ENCODE results near the gene VTCN1.

Gene VTCN1

GRCh38 chr1:117181630-117182041, 29.1 kb downstream of the VTCN1 start:
- H3K4me3 ChIP-seq (ENCODE audit: low read depth, low read length), result no peak overlapping the region
- no peak for TF ChIP-seq CTCF (IDR thresholded peaks at IDR 0.05; ENCODE audit: low read depth, low read length)
- no peak for DNase-seq (ENCODE audit: low read depth, low spot score)
- in situ Hi-C loops (cut with HindIII; ENCODE audit: low sequenced_read_pairs), result no loop called here

GRCh38 chr1:117180147-117180967, 30.4 kb downstream of the VTCN1 start:
- in situ Hi-C loops (cut with HindIII; ENCODE audit: low sequenced_read_pairs), result no loop called here
- no peak for TF ChIP-seq CTCF (IDR thresholded peaks at IDR 0.05; ENCODE audit: low read depth, low read length)
- no peak overlapping the region for H3K4me3 ChIP-seq (ENCODE audit: low read depth, low read length)
- no peak for DNase-seq (ENCODE audit: low read depth, low spot score)

GRCh38 chr1:117179471-117179870, 31.3 kb downstream of the VTCN1 start:
- in situ Hi-C loops (cut with HindIII; ENCODE audit: low sequenced_read_pairs), result no loop called here
- TF ChIP-seq CTCF (IDR thresholded peaks at IDR 0.05; ENCODE audit: low read depth, low read length), result no peak
- no peak for DNase-seq (ENCODE audit: low read depth, low spot score)
- no peak overlapping the region for H3K4me3 ChIP-seq (ENCODE audit: low read depth, low read length)

- DNase-seq (ENCODE audit: low read depth, low spot score), result no peak
- no peak overlapping the region for H3K4me3 ChIP-seq (ENCODE audit: low read depth, low read length)
- TF ChIP-seq CTCF (IDR thresholded peaks at IDR 0.05; ENCODE audit: low read depth, low read length), result no peak
- in situ Hi-C loops (cut with HindIII; ENCODE audit: low sequenced_read_pairs), result no loop called here
Observed at GRCh38 chr1:117178756-117179155, 32.0 kb downstream of the VTCN1 start.

GRCh38 chr1:117177376-117177775, 33.4 kb downstream of the VTCN1 start:
- TF ChIP-seq CTCF (IDR thresholded peaks at IDR 0.05; ENCODE audit: low read depth, low read length), result no peak
- no peak for DNase-seq (ENCODE audit: low read depth, low spot score)
- H3K4me3 ChIP-seq (ENCODE audit: low read depth, low read length), result no peak overlapping the region
- in situ Hi-C loops (cut with HindIII; ENCODE audit: low sequenced_read_pairs), result no loop called here

- TF ChIP-seq CTCF (IDR thresholded peaks at IDR 0.05; ENCODE audit: low read depth, low read length), result no peak
- no peak overlapping the region for H3K4me3 ChIP-seq (ENCODE audit: low read depth, low read length)
- in situ Hi-C loops (cut with HindIII; ENCODE audit: low sequenced_read_pairs), result no loop called here
- no peak for DNase-seq (ENCODE audit: low read depth, low spot score)
Observed at GRCh38 chr1:117176579-117176978, 34.1 kb downstream of the VTCN1 start.
